ENCODE measurements around the gene DTWD2.
"Not testable (repeated sequence)": the region's sequence is repeated elsewhere in the genome, so short reads cannot be mapped to it uniquely, and the experiment has no call there.

The DTWD2 gene

GRCh38 chr5:118873417-118873816 is 114.9 kb downstream of the DTWD2 start:
- DNase-seq (ENCODE audit: low spot score): no peak

GRCh38 chr5:118863345-118863744 is 125.0 kb downstream of the DTWD2 start:
- no peak for DNase-seq (ENCODE audit: low spot score)

DNA sequence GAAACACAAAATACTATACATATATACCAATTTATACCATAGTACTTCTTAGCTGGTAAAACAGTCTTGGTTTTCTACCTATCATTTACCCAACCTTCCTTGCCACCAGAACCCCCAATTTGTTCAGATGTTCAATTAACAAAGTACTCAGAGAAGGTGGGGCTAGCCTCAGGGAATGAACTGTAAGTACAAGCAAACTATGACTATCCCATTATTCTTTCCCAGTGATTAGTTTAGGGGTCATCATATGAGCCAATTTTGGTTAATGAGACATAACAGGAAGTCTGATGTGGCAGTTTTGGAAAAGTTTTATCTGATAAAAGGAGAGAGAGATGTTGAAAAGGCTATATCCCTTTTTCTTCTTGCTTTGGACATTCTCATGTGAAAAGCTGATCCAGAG is 125.8 kb downstream of the DTWD2 start:
- no peak for DNase-seq (ENCODE audit: low spot score)

GRCh38 chr5:118857700-118858099 is 130.6 kb downstream of the DTWD2 start:
- DNase-seq (ENCODE audit: low spot score): no peak

DNA sequence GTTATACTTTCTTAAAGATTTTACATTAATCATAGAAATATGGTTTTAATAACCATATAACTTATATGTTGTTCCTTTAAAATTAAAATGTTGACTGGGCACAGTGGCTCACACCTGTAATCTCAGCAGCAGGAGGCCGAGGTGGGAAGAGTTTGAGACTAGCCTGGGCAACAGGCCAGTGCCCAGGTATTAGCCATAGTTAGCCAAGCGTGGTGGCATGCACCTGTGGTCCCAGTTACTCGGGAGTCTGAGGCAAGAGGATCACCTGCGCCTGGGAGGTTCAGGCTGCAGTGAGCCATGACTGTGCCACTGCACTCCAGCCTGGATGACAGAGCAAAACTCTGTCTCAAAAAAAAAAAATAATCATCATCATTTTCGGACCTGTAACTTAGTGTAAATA is 133.5 kb downstream of the DTWD2 start:
- no peak for DNase-seq (ENCODE audit: low spot score)

GRCh38 chr5:118851785-118852184 is 136.6 kb downstream of the DTWD2 start:
- not testable (repeated sequence) for DNase-seq (ENCODE audit: low spot score)

- DNase-seq (ENCODE audit: low spot score): not testable (repeated sequence)
Measured at GRCh38 chr5:118849507-118849906, 138.8 kb downstream of the DTWD2 start.

- no peak for DNase-seq (ENCODE audit: low spot score)
Measured at GRCh38 chr5:118844351-118844750, 144.0 kb downstream of the DTWD2 start.

DNA sequence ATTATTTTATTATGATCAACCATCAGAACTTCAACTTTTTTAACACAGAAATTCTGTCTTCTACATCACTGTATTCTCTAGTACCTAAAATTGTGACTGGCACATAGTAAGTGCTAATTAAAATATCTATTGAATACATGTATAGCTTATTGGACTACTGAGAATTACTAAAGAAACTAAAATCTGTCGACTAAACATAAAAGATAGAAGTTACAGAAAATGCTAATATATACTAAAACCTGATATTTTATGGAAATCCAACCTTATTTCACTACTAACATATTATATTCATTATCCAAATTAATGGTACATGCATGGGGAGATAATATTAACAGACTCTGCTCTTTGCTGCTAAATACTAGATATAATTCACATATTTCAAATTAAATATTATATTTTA is 153.6 kb downstream of the DTWD2 start:
- no peak for DNase-seq (ENCODE audit: low spot score)

DNA sequence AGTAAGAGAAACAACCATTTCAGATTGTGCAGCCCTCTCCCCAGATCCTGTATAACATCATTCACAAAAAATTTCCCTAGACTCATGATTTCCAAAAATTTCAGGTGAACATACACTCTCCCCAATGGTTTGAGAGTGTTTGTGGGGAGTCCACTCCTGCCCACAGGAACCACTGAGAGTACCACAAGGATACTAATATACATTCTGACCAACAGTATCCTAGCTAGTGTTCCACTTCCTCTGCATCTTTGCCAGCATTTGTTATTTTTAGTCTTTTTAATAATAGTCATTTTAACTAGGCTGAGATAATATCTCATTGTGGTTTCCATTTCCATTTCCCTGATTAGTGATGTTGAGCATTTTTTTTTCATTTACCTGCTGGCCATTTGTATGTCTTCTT is 155.4 kb downstream of the DTWD2 start:
- no peak for DNase-seq (ENCODE audit: low spot score)

DNA sequence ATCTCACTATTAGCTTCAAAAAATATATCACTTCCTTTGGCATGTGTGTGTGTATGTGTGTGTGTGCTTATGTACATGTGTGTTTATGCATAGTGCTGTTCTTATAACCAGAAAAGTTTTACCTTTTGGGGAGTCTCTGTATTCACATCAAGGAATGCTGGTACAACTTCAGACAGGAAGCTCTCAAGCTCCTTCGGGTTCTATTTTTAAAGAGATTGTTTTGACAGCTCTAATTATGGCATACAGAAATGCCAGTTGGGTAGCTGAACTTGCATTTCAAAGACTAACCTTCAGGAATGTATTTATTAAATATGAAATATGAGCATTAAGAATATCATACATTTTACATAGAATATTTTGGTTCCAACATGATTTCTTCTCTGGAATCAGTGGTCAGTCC is 163.1 kb downstream of the DTWD2 start:
- peak; percentile 27 for DNase-seq (ENCODE audit: low spot score)

- no peak for DNase-seq (ENCODE audit: low spot score)
Measured at GRCh38 chr5:118818604-118819003, 169.7 kb downstream of the DTWD2 start.

- no peak for DNase-seq (ENCODE audit: low spot score)
Measured at GRCh38 chr5:118808441-118808840, 179.9 kb downstream of the DTWD2 start.

DNA sequence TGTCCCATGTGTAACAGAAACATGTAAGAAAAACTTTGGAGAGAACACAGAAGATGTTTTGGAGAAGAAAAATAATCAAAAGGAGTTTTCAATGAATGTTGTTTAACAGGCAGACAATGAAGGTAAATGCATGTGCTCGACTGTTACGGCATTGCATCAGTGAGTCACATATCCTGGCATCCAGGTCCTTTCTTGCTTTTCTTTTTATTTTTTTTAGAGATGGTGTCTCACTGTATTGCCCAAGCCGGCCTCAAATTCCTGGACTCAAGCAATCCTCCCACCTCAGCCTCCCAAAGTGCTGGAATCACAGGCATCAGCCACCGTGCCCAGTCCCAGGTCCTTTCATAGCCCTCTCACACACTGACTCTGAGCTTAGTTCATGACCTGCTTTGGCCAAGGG is 181.8 kb downstream of the DTWD2 start:
- DNase-seq (ENCODE audit: low spot score): no peak

DNA sequence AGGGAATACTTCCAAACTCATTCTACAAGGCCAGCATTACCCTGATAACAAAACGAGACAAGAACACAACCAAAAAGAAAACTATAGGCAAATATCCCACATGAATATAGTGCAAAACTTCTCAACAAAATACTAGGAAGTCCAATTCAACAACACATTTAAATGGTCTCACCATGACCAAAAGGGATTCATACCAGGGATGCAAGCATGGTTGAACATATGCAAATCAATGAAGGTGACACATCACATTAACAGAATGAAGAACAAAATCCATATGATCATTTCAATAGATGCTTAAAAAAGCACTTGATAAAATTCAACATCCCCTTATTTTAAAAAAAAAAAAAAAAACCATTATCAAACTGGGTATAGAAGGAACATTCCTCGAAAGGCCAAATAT is 186.0 kb downstream of the DTWD2 start:
- no peak for DNase-seq (ENCODE audit: low spot score)

GRCh38 chr5:118796081-118796480 is 192.3 kb downstream of the DTWD2 start:
- no peak for DNase-seq (ENCODE audit: low spot score)

GRCh38 chr5:118794281-118794680 is 194.1 kb downstream of the DTWD2 start:
- no peak for DNase-seq (ENCODE audit: low spot score)

DNA sequence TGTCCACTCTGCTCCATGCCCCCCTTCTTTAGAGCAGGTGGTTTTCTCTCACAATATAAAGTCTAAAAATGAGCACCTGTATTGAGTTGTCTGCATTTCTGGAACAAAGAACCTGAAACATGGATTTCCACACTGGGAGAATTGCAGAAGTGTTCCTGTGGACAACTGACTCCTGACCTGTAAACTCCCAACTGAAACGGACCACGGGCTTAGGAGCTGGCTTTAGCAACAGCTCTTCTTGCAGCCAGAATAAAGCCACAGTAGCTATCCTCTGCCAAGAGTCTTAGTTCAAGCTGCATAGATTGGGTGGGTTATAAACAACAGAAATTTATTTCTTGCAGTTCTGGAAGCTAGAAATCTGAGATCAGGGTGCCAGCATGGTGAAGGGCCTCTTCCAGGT is 194.7 kb downstream of the DTWD2 start:
- DNase-seq (ENCODE audit: low spot score): no peak

GRCh38 chr5:118793091-118793490 is 195.3 kb downstream of the DTWD2 start:
- no peak for DNase-seq (ENCODE audit: low spot score)

GRCh38 chr5:118791926-118792734 is 196.2 kb downstream of the DTWD2 start:
- DNase-seq (ENCODE audit: low spot score): peak; percentile 80

DNA sequence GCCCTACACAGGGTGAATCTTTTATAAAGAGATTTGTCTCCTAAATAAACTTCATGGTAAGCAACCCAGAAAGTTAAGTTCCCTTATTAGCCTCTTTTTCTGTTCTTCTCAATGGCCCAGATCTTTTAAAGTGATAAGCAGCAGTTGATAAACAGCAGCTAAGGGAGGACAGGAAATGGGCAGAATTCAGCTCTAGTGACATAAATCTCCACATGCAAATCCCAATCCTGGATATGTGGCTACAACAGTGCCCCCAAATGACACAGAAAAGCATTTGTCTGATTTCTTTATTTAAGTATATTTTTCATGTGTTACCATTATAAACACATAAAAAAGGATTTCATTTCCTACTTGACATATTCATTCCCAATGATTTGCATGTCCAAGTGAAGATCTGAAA is 199.0 kb downstream of the DTWD2 start:
- DNase-seq (ENCODE audit: low spot score): no peak

DNA sequence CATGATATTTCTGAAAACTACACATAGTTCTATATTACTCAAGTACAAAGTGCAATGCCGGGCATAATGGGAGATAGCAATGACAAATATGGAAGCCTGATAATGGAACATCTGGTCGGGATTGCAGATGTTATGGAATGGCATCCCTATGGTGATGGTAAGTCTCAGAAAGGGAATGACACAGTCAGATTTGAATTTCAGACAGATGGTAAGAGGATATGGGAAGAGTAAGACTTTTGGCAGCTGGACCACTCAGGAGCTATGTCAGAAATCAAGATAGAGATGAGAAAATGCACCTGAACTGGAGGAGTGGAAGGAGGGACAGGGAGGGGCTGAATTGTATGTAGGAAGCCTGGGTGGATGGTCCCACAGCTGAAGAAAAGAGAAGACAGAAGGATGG is 200.0 kb downstream of the DTWD2 start:
- no peak for DNase-seq (ENCODE audit: low spot score)

All from putamen (tissue), 1 donor.